HEK293 (cell line): ENCODE results near the gene DMC1.
A peak's percentile ranks its signal among the peaks of the same experiment; 100 is the strongest.
"Not testable (repeated sequence)": the region's sequence is repeated elsewhere in the genome, so short reads cannot be mapped to it uniquely, and the experiment has no call there.

Source experiments
- CTCF ChIA-PET: fragments of 350-600 bp; formaldehyde crosslinking; extraction: SDS; loops from one replicate; lab custom pipeline; 2021; ENCODE audit warnings: antibody characterized with exemption; lab: Yijun Ruan, JAX
- POLR2A ChIA-PET: fragments of 300-600 bp; formaldehyde crosslinking; extraction: SDS; loops from one replicate; lab custom pipeline; 2020; ENCODE audit warnings: antibody characterized with exemption, inconsistent platforms; lab: Yijun Ruan, JAX
- H3K27ac ChIP-seq: fragments of 200-500 bp; sonication (Bioruptor generic); 2 replicates; pipeline ENCODE4 v1.5.1; 2014; ENCODE audit warnings: low read depth, low read length, control low read depth, inconsistent platforms; ENCODE audit errors: extremely low read depth
- H3K36me3 ChIP-seq, 2 experiments: fragments of 200-500 bp in 1 of 2; sonication (Bioruptor generic) in 1 of 2; 1 replicate in 1 of 2; 2 replicates in 1 of 2; pipeline ENCODE4 v1.5.1; 2014 to 2017; ENCODE audit warnings: inconsistent platforms in 2 of 2, low read length in 2 of 2; ENCODE audit not compliant: control insufficient read depth in 2 of 2, insufficient read depth in 1 of 2
- H3K4me1 ChIP-seq: fragments of 200-500 bp; sonication (Bioruptor generic); 2 replicates; pipeline ENCODE4 v1.5.1; 2014; ENCODE audit warnings: mild to moderate bottlenecking, low read length, inconsistent platforms; ENCODE audit not compliant: control insufficient read depth, insufficient read depth
- H3K4me3 ChIP-seq: 2 replicates; pipeline ENCODE4 v1.5.1; 2011; ENCODE audit warnings: low read depth, mild to moderate bottlenecking, control low read depth, low read length, moderate library complexity
- H3K9me3 ChIP-seq: fragments of 200-500 bp; sonication (Bioruptor generic); 2 replicates; pipeline ENCODE4 v1.5.1; 2014; ENCODE audit warnings: low read depth, low read length, inconsistent platforms; ENCODE audit not compliant: control insufficient read depth, insufficient read depth
- KLF1 ChIP-seq: fragments of 450-650 bp; formaldehyde crosslinking; IDR thresholded peaks from 2 replicates; pipeline ENCODE4 v1.5.1; 2016; ENCODE audit warnings: missing biosample characterization, missing genetic modification characterization
- KLF8 ChIP-seq: fragments of 450-650 bp; formaldehyde crosslinking; IDR thresholded peaks from 2 replicates; pipeline ENCODE4 v1.5.1; 2016; ENCODE audit warnings: missing biosample characterization, missing genetic modification characterization
- KLF9 ChIP-seq: fragments of 450-650 bp; formaldehyde crosslinking; IDR thresholded peaks from 2 replicates; pipeline ENCODE4 v1.5.1; 2016; ENCODE audit warnings: missing biosample characterization, missing genetic modification characterization, low read depth
- PRDM1 ChIP-seq: fragments of 450-650 bp; formaldehyde crosslinking; IDR thresholded peaks from 2 replicates; pipeline ENCODE4; 2016; ENCODE audit warnings: missing biosample characterization, missing genetic modification characterization
- PRDM10 ChIP-seq: fragments of 450-650 bp; formaldehyde crosslinking; IDR thresholded peaks from 2 replicates; pipeline ENCODE4 v1.5.1; 2016; ENCODE audit warnings: missing biosample characterization, missing genetic modification characterization
- SETDB1 ChIP-seq: IDR thresholded peaks from one replicate; pipeline ENCODE4 v1.6.1; 2017; ENCODE audit warnings: mild to moderate bottlenecking, low read length, moderate library complexity, mixed read lengths; ENCODE audit not compliant: insufficient read length
- SP7 ChIP-seq: fragments of 450-650 bp; formaldehyde crosslinking; IDR thresholded peaks from 2 replicates; pipeline ENCODE4 v1.5.1; 2016; ENCODE audit warnings: missing biosample characterization, missing genetic modification characterization
- YY1 ChIP-seq: fragments of 450-650 bp; formaldehyde crosslinking; IDR thresholded peaks from 2 replicates; pipeline ENCODE4 v1.5.1; 2018; ENCODE audit warnings: missing biosample characterization, missing genetic modification characterization
- ZNF169 ChIP-seq: fragments of 450-650 bp; formaldehyde crosslinking; IDR thresholded peaks from 2 replicates; pipeline ENCODE4 v1.5.1; 2016; ENCODE audit warnings: missing biosample characterization, missing genetic modification characterization
- ZNF174 ChIP-seq: fragments of 450-650 bp; formaldehyde crosslinking; IDR thresholded peaks from 2 replicates; pipeline ENCODE4 v1.5.0; 2017; ENCODE audit warnings: missing biosample characterization, mild to moderate bottlenecking, missing genetic modification characterization
- ZNF211 ChIP-seq: fragments of 450-650 bp; formaldehyde crosslinking; IDR thresholded peaks from 2 replicates; pipeline ENCODE4 v1.5.1; 2016; ENCODE audit warnings: low read depth, missing biosample characterization, missing genetic modification characterization
- ZNF335 ChIP-seq: fragments of 450-650 bp; formaldehyde crosslinking; conservative IDR thresholded peaks from 2 replicates; pipeline ENCODE4 v1.5.1; 2016; ENCODE audit warnings: missing biosample characterization, missing genetic modification characterization
- ZNF37A ChIP-seq: fragments of 450-650 bp; IDR thresholded peaks from 2 replicates; pipeline ENCODE4 v1.5.1; 2018; ENCODE audit warnings: missing biosample characterization, missing genetic modification characterization
- ZNF449 ChIP-seq: fragments of 450-650 bp; formaldehyde crosslinking; IDR thresholded peaks from 2 replicates; pipeline ENCODE4 v1.5.1; 2017; ENCODE audit warnings: missing biosample characterization, mild to moderate bottlenecking, missing genetic modification characterization, moderate library complexity
- ZNF629 ChIP-seq: fragments of 450-650 bp; formaldehyde crosslinking; IDR thresholded peaks from 2 replicates; pipeline ENCODE4 v1.5.1; 2017; ENCODE audit warnings: missing biosample characterization, missing genetic modification characterization
- ZNF639 ChIP-seq: fragments of 450-650 bp; formaldehyde crosslinking; IDR thresholded peaks from 2 replicates; pipeline ENCODE4 v1.5.1; 2016; ENCODE audit warnings: missing biosample characterization, missing genetic modification characterization
- ZNF670 ChIP-seq: fragments of 450-650 bp; formaldehyde crosslinking; IDR thresholded peaks from 2 replicates; pipeline ENCODE4 v1.5.1; 2016; ENCODE audit warnings: missing biosample characterization, missing genetic modification characterization, low read depth
- ZSCAN30 ChIP-seq: fragments of 450-650 bp; IDR thresholded peaks from 2 replicates; pipeline ENCODE4 v1.5.1; 2018; ENCODE audit warnings: missing biosample characterization, mild to moderate bottlenecking, missing genetic modification characterization, moderate library complexity
- TF ChIP-seq, protein P1 (sequence below): fragments of 450-650 bp; formaldehyde crosslinking; IDR thresholded peaks from 2 replicates; pipeline ENCODE4 v1.5.1; 2016; ENCODE audit warnings: missing biosample characterization, missing genetic modification characterization

Gene DMC1

GRCh38 chr22:38618682-38619081 lies 48.7 kb upstream of the DMC1 start (continued):
- no peak for TF ChIP-seq ZNF639 (tag by site-specific recombination)
- TF ChIP-seq ZNF37A (tag by site-specific recombination): no peak
- TF ChIP-seq ZNF670: no peak
- TF ChIP-seq ZSCAN30 (tag by site-specific recombination): no peak
- no peak for TF ChIP-seq PRDM1 (tag by site-specific recombination)

- ChIA-PET POLR2A (interaction anchor here (0.6 kb wide), 3 partner anchors 59 to 534 kb away, joined by 3 to 4 read pairs (median 3); no protein-coding TSS in a partner anchor), CTCF (interaction anchor here (1.3 kb wide), 1 partner anchor 46 kb away, joined by 3 read pairs; no protein-coding TSS in a partner anchor)
Observed at GRCh38 chr22:38618258-38618657, 48.3 kb upstream of the DMC1 start.

DNA sequence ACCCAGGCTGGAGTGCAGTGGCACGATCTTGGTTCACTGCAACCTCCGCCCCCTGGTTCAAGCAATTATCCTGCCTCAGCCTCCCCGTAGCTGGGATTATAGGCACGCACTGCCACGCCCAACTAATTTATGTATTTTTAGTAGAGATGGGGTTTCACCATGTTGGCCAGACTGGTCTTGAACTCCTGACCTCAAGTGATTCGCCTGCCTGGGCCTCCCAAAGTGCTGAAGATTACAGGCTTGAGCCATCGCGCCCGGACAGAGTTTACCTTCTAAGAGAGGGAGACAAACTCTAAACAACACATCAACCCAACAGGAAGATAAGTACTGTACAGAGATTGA lies 45.1 kb upstream of the DMC1 start:
- peaks cover 0 to 44% of the 10 kb centered on the region in 2 experiments; a peak in 2 of 3 replicates for H3K36me3 ChIP-seq
- H3K4me1 ChIP-seq: not testable (repeated sequence)
- TF ChIP-seq KLF9 (tag by site-specific recombination) (peak; percentile 45; the same call in 1 of the 2 replicates), PRDM10 (tag by site-specific recombination) (0 out of 2 replicates have a peak, but pooled peaks have one; percentile 2), SP7 (tag by site-specific recombination) (peak; percentile 80; the same call in 1 of the 2 replicates), KLF8 (tag by site-specific recombination) (peak; percentile 1; the same call in 1 of the 2 replicates), ZNF629 (tag by site-specific recombination) (peak; percentile 33), ZNF449 (tag by site-specific recombination) (0 out of 2 replicates have a peak, but pooled peaks have one; percentile 19), KLF1 (tag by site-specific recombination) (peak; percentile 51), ZNF335 (peak; percentile 19; the same call in 1 of the 2 replicates)
- TF ChIP-seq, all 188 proteins: peak for 8; not testable (repeated sequence) for 180
- H3K9me3 ChIP-seq, POLR2A ChIA-PET, H3K4me3 ChIP-seq, H3K27ac ChIP-seq: not testable (repeated sequence)
- CTCF ChIA-PET: interaction anchor here (0.6 kb wide), 1 partner anchor 44 kb away, joined by 3 read pairs; no protein-coding TSS in a partner anchor

More at GRCh38 chr22:38618258-38618657, 48.3 kb upstream of the DMC1 start:
- TF ChIP-seq ZNF211 (tag by site-specific recombination) (peak; percentile 99), SETDB1 (peak; percentile 33), ZNF174 (tag by site-specific recombination) (no peak), YY1 (tag by site-specific recombination) (no peak), ZNF169 (tag by site-specific recombination) (no peak)
- TF ChIP-seq, protein P1, sequence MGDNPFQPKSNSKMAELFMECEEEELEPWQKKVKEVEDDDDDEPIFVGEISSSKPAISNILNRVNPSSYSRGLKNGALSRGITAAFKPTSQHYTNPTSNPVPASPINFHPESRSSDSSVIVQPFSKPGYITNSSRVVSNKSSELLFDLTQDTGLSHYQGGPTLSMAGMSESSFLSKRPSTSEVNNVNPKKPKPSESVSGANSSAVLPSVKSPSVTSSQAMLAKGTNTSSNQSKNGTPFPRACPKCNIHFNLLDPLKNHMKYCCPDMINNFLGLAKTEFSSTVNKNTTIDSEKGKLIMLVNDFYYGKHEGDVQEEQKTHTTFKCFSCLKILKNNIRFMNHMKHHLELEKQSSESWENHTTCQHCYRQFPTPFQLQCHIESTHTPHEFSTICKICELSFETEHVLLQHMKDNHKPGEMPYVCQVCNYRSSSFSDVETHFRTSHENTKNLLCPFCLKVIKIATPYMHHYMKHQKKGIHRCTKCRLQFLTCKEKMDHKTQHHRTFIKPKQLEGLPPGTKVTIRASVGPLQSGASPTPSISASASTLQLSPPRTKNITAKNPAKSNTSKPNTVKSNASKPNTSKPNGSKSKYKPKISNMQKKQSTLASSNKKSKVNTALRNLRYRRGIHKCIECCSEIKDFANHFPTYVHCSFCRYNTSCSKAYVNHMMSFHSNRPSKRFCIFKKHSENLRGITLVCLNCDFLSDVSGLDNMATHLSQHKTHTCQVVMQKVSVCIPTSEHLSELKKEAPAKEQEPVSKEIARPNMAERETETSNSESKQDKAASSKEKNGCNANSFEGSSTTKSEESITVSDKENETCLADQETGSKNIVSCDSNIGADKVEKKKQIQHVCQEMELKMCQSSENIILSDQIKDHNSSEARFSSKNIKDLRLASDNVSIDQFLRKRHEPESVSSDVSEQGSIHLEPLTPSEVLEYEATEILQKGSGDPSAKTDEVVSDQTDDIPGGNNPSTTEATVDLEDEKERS (tag by site-specific recombination): no peak
- no peak overlapping the region for H3K27ac ChIP-seq
- H3K4me1 ChIP-seq: 0 out of 2 replicates have a peak, but pooled peaks cover 3% of the 10 kb centered on the region
- peaks cover 0 to 52% of the 10 kb centered on the region in 2 experiments; a peak in 2 of 3 replicates for H3K36me3 ChIP-seq
- no peak overlapping the region for H3K4me3 ChIP-seq
- no peaks in the 10 kb centered on the region for H3K9me3 ChIP-seq
